ENCODE data around the gene CYP27C1.

The CYP27C1 gene

DNA sequence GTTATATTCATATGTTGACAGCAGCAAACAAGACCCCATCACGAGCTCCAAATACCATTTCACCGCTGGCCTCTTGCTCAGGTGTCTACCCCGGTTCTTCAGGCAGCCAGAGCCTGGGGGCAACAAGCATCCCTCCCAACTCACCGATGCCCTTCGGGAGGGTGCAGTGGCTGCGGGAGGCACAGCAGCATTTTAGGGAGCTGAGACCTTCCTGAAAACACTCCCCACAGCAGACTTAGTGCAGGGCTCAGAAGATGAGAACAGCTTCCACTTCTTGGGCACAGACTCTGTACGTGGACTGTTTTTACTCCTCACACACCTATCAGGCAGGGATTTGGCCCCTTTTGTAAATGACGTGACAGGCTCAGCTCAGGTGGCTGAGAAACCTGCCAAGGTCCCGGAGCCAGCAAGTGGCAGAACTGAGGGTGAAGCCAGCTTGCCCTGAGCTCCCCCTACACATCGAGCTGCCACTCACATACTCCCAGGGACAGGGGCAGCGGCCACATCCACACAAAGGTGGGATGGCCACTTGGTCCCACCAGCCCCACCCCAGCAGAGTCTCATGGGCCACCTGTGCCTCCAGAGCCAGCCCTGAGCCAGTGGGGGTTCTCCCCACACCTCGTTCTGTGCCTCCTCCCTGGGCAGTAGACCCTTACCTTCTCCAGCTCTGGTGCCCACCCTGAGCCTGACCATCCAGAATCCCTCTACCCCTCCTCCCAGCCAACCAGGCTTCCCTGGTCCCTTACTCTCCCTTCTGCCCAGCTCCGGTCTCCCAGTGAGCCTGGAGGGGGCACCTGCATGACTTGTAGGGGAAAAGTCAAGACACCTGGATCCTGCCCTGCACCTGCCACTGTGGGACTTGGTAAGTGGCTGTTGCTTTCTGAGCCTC is 28.5 kb downstream of the CYP27C1 start:
- no peak for DNase-seq

DNA sequence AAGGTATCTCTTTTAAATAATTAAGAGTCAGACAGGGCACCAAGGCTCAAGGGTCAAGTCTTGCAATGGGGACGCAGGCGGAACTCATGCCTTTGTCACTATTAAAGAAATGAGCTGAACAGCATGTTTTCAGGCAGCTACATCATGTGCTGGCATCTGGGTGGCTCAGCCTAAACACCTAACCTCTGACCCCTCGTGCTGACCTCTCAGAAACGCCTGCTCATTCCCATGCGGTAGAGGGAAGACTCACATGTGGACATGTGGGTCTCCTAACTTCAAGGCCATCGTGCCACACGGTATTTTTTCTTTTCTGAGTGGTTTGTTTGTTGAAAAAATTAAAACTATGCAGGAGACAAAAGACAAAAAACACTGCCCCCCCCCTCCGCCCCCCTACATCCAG is 31.3 kb downstream of the CYP27C1 start:
- no peak for DNase-seq

DNA sequence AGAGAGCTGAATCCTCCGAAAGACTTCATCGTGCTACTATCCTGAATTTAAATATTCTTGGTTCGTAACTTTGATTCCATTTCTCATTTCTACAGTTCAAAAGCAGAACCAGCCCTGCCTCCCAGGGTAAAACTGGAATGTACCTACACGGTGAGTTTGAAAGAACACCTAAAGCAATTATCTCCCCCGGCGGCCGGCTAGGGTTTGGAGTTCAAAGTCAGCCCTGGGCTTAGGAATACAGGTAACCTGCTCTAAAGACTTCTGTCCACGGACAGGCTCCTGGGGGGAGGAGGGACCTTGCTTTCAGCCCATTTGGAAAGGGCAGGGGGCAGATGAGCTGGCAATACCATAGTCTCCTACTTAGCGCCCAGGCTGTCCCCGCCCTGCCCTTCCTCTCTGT is 32.3 kb downstream of the CYP27C1 start:
- no peak for DNase-seq

DNA sequence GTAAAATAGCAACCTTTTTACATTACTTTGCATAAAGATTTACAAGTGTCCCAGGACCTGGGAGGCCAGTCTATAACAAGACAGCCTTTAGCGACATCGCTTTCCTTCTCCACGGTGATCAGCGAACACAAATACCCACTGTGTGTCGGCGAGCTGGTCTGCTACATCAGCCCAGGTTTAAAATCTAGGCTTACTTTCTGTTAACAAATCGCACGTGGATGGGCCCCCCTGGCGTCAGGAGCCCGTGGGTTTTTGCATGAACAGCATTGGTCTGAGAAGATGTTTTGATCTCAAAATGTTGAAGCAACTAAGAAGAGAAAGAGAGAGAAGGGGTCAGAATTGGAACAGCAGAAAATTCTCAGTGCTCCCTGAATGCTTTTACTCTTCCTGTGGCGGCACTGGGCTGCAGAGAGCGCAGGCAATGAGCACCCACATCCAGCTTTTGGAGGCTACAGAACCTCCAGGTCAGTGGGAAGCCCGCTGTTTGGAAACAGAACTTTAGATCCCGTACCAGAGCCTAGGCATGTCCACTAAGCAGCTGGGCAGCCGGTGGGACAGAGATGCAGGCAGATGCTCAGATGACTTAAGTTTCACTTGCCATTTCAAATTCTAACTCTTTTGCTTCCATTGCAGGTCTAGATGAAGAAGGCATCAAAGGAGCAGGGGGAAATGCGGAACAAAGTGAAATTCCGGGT is 32.9 kb downstream of the CYP27C1 start:
- DNase-seq, result no peak

DNA sequence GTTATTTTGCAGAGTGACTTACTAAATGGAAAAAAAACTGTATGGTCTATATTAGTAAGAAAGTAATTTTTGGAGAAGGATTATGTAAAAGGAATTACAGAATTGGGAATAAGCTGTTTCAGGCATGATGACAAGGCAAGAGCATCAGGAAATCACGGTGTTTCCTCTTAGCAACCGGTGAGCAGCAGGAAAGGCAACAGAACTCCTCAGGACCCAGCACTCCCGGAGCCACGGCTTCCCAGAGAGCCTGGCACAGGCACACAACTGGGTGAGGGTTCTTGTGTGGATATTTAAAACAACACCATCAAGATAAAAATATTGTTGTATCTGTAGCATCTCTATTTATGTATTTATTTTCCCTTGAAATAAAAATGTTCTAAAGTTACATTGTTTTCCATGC is 34.4 kb downstream of the CYP27C1 start:
- DNase-seq, result no peak

DNA sequence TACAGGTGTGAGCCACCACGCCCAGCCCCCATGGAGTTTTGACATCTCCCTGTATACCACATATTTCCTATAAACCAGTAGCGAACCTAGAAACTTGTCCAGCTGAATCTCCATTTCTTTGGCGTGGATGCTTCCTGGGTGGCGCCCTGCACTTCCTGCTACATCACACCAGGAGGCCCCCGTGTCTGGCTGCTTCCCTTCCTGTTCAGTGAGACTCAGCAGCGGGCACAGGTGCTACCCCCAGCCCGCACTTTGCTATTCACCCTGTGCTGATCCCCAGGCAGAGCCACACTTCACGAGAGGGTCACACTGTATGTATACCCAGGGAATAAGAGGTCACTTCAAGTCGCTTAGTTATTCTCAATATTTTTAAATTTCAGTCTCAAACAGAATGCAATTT is 35.0 kb downstream of the CYP27C1 start:
- DNase-seq, result no peak

DNA sequence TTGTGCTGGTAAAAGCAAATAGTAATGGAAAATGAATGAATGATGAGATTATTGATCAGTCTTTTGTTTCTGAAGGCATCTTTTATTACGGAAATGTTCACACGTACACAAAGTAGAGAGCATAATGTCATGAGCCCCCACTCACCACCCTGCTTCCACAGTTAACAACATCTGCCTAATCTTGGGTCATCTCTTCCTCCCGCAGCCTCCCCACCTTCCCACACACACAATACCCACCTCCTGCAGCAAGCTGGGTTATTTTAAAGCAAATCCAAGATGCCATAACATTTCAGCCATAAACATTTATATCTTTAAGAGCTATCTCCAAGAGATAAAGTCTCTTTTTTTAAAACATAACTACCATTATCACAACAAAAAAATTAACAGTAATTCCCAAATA is 36.3 kb downstream of the CYP27C1 start:
- DNase-seq, result no peak

DNA sequence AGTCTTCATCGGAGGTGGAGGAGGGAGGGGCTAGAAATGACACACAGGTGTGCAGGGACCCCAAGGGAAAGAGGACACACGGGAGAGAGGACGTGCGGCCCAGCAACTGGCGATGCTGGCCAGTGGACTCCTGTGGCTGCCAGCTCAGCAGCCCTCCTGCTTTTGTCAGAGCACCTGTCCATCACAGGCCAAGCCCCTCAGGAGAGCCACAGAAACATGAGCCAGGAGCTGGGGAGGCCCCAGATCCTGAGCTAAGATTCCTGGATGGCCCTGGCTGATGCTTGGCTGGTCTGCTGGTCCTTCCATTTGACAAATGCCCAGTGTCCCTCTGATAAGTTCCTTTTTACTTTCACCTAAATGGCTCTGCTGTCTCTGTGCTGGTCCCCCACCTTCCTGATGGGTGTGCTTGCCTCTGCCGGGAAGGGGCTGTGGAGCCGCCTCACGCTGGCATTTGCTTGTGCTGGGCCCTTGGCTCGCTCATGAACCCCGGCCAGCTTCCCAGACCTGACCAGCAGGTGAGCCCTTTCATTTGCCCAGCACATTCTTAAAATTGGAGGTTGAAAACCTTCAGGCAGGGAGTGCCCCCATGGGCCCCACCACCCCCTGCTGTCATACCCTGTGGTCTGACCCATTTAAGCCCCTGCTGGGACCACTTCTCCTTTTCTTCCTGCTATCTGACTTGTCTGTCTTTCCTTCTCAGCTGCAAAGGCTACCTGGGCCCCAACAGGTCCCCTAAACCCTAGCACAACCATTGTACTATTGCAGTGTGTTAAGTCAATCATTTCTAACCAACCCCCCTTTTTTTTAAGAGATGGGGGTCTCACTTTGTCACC is 37.3 kb downstream of the CYP27C1 start:
- no peak for DNase-seq

DNA sequence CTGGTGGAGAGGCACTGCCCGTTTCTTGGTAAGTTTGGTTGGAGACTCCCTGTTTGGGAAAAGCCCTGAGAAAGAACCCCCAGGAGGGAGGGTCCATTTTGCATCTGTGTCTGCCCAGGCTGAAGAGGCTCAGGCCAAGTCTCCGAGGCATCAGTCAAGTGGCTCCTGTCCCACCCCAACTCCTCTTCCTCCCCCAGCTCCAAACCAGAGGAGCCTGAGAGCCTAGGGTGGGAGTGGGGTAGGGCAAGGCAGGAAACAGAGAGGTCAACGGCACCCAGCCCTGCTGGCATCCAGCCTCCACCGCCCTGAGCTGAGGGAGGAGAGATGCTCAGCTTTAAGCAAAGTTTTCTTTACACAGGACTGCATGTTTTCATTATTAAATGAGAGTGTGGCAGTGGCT is 38.2 kb downstream of the CYP27C1 start:
- DNase-seq, result no peak

DNA sequence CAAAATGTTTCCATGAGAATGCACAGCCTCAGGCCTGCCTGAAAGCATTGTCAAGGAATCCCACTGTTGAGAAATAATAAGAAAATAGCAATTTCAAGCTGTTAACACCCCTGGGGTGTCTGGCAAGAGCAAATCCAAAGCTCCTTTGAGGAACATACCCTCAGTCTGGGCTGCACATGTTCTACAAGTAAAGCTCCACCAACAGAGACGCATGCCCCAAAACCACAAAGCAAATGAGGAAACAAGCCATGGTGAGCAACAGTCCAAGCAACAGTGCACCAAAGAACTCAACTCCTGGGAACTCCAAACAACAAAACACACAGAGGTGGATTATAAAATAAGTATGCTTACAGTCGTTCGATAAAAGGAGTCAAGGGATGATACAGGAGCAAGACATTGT is 40.3 kb downstream of the CYP27C1 start:
- no peak for DNase-seq

DNA sequence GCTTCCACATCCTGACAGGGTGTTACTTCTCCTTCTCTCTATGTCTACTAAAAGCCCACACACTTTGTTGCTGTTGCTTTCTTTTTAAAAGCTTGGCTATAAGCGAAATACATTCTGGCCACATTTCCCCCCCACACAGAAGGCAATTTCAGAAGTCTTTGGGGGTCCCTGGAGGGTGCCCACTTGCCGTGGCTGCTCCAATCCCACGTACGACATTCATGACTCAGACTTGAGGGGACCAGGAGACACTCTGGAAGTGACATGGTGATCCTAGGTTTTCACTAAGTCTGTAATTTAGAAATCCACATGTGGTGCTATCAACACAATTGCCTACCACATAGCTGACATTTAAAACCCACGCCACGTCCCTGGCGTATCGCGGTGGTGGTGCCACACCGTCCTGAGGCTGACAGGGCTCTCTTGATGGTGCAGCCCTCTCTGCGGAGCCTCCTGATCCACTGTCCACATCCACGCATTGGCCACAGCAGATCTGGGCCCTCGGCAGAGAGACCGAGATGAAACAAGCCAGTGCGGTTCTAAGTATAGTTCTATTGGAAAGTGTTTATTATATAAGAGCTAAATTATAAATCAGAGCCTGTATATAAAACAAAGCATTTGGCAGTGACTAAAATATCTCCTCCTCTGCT is 42.4 kb downstream of the CYP27C1 start:
- no peak for DNase-seq

DNA sequence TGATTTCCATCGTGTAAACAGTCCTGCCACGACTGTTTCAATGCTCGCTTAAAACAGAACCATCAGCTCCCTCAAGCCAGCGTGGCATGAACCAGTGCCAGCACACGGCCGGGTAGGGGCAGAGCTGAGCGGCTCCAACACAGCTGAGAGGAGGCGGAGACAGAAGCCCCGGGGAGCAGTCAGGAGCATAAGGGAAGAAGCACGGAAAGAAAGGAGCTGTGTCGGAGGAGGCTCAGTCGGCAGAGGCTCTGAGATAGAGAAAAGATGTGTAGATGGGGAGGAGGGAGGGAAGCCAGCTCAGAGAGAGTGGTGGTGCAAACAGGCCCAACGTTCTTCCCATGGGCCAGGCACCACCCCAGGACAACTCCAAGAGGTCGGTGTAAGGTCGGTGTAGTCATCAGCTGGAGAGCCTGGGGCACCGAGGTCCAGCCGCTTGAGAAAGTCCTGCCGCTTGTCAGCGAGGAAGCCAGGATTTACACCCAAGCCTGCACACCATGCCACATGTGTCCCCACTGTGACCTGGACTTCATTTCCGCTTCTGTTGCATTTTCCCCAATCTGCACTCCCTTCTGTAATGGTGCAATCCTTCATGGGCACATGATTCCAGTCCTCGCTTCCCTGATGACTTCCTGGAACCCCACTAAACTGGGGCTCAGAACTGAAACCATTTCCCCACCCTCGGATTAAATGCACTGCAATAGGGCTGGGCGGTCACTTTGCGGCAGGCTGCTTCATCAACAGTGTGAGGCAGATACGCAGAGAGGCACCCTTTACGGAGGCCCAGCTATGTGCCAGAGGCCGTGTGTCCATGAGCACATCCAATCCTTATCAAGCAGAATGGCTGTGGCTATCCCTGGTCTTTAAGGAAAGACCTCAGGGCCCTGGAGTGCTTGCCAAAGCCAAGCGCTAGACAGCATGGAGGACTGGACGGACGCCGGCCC is 43.5 kb downstream of the CYP27C1 start:
- no peak for DNase-seq

DNA sequence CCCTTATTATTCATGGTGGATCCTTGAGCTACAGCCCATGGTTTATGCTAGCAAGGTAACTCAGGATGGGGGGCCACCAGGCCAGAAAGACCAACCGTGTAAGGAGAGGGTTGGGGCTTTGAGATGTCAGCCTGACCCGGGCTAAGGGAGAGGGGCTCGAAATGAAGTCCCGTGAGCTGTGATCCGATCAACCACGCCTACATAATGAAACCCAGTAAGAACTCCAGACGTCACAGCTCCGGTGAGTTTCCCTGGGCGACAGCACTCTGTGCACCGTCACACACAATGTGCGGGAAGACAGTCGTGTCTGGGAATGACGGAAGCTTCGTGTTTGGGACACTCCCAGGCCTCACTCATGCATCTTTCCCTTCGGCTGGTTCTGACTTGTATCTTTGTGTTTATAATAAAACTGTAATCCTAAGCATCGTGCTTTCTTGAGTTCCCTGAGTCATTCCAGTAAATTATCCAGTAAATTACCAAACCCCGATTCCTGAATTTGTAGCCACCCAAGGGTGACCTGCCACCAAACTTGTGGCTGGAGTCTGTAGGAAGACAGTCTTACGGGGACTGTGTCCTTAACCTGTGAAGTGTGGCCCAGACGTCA is 44.2 kb downstream of the CYP27C1 start:
- no peak for DNase-seq

DNA sequence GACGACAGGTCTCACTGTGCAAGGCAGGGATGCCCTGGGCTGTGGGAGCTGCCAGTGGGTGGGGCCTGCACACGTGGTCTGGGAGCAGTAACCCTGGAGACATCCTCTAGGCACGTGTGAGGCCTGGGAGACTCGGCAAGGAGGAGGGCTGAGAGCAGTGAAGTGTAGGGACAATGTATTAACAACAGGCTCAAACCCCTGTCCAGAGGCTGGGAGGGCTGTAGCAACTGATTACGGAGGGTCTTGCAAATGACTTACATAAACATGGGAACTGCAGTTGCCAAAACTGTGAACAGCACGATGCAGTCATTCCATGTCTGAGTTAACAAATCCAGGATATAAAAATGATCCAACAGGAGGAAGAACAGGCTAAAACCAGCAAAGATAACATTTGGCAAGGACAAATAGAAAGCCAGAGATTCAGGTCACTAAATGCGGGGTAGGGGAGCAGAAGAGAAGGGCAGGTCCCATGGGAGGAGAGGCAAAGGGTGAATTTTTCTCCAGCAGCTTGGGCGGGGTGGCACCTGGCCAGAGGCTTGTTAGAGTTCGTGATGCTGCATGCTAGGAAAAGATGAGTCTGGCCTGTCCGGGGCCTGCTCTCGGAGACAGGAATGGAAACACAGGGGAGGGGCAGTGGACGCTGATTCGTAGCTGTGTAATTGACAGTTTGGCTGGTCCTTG is 44.9 kb downstream of the CYP27C1 start:
- DNase-seq, result no peak

DNA sequence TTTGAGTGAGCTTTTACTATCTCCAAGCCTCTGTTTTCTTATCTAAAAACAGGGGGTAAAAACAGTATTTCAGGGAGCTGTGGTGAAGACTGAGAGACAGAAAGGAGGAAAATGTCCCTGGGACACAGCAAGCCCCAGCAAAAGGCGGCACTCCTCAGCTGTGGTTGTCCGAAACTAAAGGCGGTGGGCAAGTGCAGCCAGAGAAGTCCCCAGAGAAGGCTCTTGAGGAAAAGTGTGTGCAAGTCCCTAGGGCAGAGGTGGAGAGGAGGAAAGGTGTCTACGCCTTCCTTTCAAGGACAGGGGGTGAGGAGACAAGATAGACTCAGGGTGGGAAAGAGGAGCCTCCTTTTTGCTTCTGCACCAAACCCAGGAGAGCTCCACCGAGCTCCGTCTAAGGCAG is 45.5 kb downstream of the CYP27C1 start:
- no peak for DNase-seq

DNA sequence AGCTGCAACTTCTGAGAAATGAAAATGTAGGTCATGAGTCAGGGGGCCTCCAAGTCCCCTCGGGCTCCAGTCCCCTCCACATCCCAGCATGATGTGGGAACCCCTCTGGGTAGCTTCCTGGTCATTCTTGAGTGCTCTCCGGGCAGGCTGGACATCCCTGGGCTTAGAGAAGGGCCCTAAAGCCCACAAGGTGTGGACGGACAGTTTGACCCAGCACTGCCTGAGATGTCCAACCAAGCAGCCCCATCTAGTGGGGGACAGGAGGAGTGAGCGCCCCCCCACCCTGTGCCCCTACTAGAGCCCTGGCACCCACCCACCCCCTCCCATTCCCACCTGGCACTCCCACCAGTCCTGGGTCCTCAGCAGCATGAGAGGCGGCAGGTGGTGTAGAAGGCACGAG is 46.0 kb downstream of the CYP27C1 start:
- no peak for DNase-seq

DNA sequence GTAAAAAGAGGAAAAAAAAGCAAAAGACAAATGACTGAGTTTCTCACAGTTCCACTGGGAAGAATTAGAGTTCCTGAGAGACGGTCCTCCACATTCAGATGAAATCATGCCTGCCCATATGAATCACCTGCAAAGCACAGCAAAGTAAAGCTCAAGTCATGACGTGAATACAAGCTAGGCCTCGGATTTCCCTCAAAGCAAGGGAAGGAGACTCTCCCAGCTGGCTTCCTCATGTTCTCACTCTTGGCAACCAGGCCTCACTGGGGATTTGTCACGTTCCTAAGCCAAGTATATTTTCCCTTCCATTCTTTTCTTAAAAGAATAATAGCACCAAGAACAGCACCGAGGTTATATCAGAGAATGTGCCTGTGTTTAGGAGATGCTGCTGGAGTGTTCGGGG is 47.0 kb downstream of the CYP27C1 start:
- no peak for DNase-seq

DNA sequence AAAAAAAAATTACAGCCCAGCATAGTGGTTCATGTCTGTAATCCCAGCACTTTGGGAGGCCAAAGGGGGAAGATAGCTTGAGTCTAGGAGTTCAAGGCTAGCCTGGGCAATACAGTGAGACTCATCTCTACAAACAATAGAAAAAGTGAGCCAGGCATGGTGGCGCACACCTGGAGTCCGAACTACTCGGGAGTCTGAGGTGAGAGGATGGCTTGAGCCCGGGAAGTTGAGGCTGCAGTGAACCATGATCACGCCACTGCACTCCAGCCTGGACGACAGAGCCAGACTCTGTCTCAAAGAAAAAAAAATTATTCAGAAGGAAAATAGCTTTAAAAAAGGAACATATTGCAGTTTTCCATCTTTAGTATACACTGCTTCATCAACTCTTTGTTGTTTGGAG is 47.8 kb downstream of the CYP27C1 start:
- DNase-seq, result no peak

DNA sequence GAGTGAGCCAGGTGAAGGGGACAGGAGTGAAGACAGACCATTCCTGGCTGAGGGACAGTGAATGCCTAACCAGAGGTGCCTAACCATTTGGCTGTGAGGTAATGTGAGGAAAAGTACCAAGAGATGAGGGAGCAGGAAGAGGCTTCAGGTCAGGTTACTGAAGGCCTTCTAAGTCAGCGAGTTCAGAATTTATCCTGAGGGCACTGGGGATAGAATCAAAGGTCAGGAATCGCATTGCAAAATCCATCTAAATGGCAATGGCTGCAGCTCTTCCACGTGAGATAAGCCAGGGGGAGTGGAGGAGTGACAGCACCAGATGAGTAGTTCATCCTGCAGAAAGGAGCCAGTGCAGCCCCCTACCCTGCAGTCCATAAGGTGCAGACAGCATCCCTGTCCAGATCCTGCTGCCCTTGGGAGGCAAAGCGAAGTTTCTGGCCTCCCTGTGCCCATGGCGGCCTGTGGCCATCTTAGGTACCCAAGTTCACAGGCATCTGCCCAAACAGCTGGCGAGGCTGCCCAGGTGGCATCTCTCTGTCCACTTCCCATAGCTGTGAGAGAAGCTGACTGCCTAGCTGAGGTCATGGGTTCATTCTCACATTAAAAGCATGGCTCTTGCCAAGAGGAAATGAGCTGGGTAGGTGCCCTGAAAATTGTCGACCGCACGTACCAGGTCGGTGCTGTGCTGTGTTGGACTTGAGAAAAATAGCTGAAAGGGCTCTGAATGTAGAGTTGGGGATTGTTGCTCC is 49.5 kb downstream of the CYP27C1 start:
- no peak for DNase-seq

DNA sequence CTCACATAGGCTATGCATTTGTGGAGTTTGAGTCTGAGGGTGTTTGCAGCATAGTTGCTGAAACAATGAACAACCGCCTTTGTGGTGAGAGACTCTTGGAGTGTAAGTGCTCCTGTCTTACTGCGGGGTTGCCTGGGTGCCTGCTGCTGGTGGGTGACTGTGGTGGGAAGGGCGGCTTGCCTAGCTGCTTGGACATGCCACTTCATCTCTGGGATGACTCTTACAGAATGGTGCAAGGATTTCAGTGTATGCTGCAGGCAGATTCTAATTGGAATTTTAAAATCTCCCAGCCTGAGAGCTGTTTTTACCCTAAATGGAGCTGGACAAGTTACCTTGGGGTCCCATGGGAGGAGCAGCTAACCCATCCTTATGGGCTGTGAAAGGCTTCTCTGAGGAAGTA is 50.1 kb downstream of the CYP27C1 start:
- DNase-seq, result no peak
